Limb (tissue), 2 donors: ENCODE results near the gene RNF214.
"Not testable (repeated sequence)": the region's sequence is repeated elsewhere in the genome, so short reads cannot be mapped to it uniquely, and the experiment has no call there.

Experiments
- DNase-seq, 2 donors: peaks; one replicate each; pipeline ENCODE4 v3.0.0-alpha.2; 2016; ENCODE audit errors: extremely low spot score in 2 of 2

Gene RNF214

GRCh38 chr11:117230286-117230961, 2.0 kb upstream of the RNF214 start:
- no peak for DNase-seq

GRCh38 chr11:117230999-117231841, 1.3 kb upstream of the RNF214 start:
- DNase-seq, result no peak

- no peak for DNase-seq
Observed at GRCh38 chr11:117231842-117232091, 704 bp upstream of the RNF214 start, which contains the start of gene PCSK7. TSS of gene PCSK7 (minus strand) at chr11:117232073. CDS start at chr11:117229844, 2,229 bp downstream.

- no peak for DNase-seq
Observed at GRCh38 chr11:117232911-117233409, 489 bp downstream of the RNF214 start.

GRCh38 chr11:117238221-117238620, 5.8 kb downstream of the RNF214 start:
- no peak for DNase-seq

- no peak for DNase-seq
Observed at GRCh38 chr11:117239295-117239694, 6.8 kb downstream of the RNF214 start.

GRCh38 chr11:117248341-117248740, 15.9 kb downstream of the RNF214 start:
- no peak for DNase-seq

GRCh38 chr11:117249571-117249970, 17.1 kb downstream of the RNF214 start:
- no peak for DNase-seq

GRCh38 chr11:117251506-117251905, 19.0 kb downstream of the RNF214 start:
- DNase-seq, result no peak

GRCh38 chr11:117255966-117256365, 23.5 kb downstream of the RNF214 start:
- DNase-seq, result no peak

GRCh38 chr11:117256573-117256972, 24.1 kb downstream of the RNF214 start:
- no peak for DNase-seq

- DNase-seq, result no peak
Observed at GRCh38 chr11:117258576-117258975, 26.1 kb downstream of the RNF214 start.

- DNase-seq, result no peak
Observed at GRCh38 chr11:117259417-117259816, 26.9 kb downstream of the RNF214 start.

GRCh38 chr11:117264624-117265323, 32.3 kb downstream of the RNF214 start:
- not testable (repeated sequence) for DNase-seq

GRCh38 chr11:117265745-117266144, 33.3 kb downstream of the RNF214 start:
- DNase-seq, result no peak

- no peak for DNase-seq
Observed at GRCh38 chr11:117269856-117270255, 37.4 kb downstream of the RNF214 start.

GRCh38 chr11:117271208-117271607, 38.7 kb downstream of the RNF214 start:
- no peak for DNase-seq

GRCh38 chr11:117272175-117272574, 39.7 kb downstream of the RNF214 start:
- not testable (repeated sequence) for DNase-seq

GRCh38 chr11:117273550-117274289, 41.2 kb downstream of the RNF214 start:
- DNase-seq, result no peak

- no peak for DNase-seq
Observed at GRCh38 chr11:117278347-117278746, 45.9 kb downstream of the RNF214 start.

GRCh38 chr11:117279711-117280376, 47.4 kb downstream of the RNF214 start:
- DNase-seq, result no peak
